ENCODE data around the gene ARHGAP21.

Gene ARHGAP21

DNA sequence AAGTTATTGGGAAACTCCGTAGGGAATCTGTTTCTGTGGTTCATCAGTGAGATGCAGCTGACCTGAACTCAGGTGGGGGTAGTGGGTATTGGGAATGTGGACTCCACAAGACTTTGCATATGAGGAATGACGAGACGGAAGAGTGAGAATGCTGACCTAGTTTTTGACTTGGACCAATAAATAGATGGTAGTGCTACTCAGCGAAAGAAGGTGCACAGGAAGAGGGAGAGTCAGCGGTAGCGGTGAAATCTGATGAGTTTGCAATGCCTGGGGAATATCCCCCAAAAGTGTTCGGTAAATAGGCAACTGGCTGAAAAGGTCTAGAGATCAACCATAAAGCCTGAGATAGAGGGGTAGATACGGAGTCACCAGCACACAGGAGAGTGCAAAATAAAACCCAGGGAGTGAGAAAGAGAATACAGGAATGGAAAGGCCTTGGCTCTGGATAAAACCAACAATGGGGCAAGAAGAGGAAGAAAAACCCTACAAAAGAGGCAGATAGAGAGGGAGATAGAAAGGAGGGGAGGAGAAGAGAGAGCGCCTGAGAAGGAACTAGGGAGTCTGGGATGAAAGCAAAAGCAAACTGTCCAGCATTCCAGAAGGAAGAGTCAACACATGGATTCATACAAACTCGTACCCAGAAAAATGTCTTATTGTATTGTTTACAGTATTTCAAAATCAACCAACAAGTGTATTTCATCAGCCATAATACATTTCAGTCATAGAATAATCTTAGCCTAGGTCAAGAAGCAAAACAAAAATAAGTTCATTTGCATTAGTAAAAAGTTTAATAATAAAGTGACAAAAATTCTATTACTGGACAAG lies 5.4 kb downstream of the ARHGAP21 start:
- H3K79me2 ChIP-seq (ENCODE audit: insufficient read depth, low read length), result peaks cover 75% of the 10 kb centered on the region
- H3K4me3 ChIP-seq (ENCODE audit: low read length, poor library complexity, severe bottlenecking), result peak overlapping the region; percentile 75

DNA sequence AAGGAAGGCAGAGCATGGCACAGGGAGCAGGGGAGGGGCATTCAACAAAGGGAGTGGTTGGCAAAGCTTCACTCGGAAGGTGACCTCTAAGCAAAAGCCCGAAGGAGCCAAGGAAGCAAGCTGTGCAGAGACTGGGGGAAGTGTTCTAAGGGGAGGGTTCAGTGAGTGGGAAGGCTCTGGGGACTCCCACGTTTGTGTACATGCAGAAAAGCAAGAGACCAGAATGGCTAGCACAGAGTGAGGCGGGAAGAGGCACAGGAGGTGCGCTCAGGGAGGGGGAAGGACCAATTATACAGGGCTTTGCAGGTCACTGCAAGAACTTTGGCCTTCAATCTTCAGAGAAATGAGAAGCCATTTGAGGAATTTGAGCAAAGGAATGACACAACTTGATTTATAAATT lies 7.4 kb downstream of the ARHGAP21 start:
- H3K9ac ChIP-seq (ENCODE audit: low read depth, low read length, poor library complexity, severe bottlenecking), result peak overlapping the region; percentile 20
- H3K79me2 ChIP-seq (ENCODE audit: insufficient read depth, low read length), result peaks cover 82% of the 10 kb centered on the region
- TF ChIP-seq, protein P1, sequence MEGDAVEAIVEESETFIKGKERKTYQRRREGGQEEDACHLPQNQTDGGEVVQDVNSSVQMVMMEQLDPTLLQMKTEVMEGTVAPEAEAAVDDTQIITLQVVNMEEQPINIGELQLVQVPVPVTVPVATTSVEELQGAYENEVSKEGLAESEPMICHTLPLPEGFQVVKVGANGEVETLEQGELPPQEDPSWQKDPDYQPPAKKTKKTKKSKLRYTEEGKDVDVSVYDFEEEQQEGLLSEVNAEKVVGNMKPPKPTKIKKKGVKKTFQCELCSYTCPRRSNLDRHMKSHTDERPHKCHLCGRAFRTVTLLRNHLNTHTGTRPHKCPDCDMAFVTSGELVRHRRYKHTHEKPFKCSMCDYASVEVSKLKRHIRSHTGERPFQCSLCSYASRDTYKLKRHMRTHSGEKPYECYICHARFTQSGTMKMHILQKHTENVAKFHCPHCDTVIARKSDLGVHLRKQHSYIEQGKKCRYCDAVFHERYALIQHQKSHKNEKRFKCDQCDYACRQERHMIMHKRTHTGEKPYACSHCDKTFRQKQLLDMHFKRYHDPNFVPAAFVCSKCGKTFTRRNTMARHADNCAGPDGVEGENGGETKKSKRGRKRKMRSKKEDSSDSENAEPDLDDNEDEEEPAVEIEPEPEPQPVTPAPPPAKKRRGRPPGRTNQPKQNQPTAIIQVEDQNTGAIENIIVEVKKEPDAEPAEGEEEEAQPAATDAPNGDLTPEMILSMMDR (conservative IDR thresholded peaks at IDR 0.05; ENCODE audit: low read length), result no peak
- no peak for TF ChIP-seq EZH2phosphoT487 (IDR thresholded peaks at IDR 0.05; ENCODE audit: borderline replicate concordance)
- no peaks in the 10 kb centered on the region for H3F3A ChIP-seq (ENCODE audit: low read depth)
- no peaks in the 10 kb centered on the region for H3K9me3 ChIP-seq (ENCODE audit: insufficient read depth, low read depth, low read length)
- H3K9me2 ChIP-seq (replicated peaks; ENCODE audit: low read depth, low read length), result no peaks in the 10 kb centered on the region
- peaks cover 67% of the 10 kb centered on the region for H3K4me1 ChIP-seq (ENCODE audit: insufficient read depth, low read length, poor library complexity, severe bottlenecking)
- no peaks in the 10 kb centered on the region for H3K36me3 ChIP-seq (ENCODE audit: insufficient read depth, low read length)
- H3K27me3 ChIP-seq (ENCODE audit: insufficient read depth, low read length, poor library complexity, severe bottlenecking), result no peaks in the 10 kb centered on the region
- peak overlapping the region; percentile 75 for H3K4me3 ChIP-seq (ENCODE audit: low read length, poor library complexity, severe bottlenecking)
- H2AFZ ChIP-seq (ENCODE audit: low read length), result no peak overlapping the region
- peaks cover 34% of the 10 kb centered on the region for H4K20me1 ChIP-seq (ENCODE audit: insufficient read depth, low read length, poor library complexity, severe bottlenecking)
- H3K4me2 ChIP-seq (ENCODE audit: low read depth, low read length, poor library complexity, severe bottlenecking), result peak overlapping the region; percentile 91

More for the DNA sequence above, 5.4 kb downstream of the ARHGAP21 start:
- peak overlapping the region; percentile 86 for H3K9ac ChIP-seq (ENCODE audit: low read depth, low read length, poor library complexity, severe bottlenecking)
- no peaks in the 10 kb centered on the region for H3K9me2 ChIP-seq (replicated peaks; ENCODE audit: low read depth, low read length)
- no peaks in the 10 kb centered on the region for H3K9me3 ChIP-seq (ENCODE audit: insufficient read depth, low read depth, low read length)
- TF ChIP-seq EZH2phosphoT487 (IDR thresholded peaks at IDR 0.05; ENCODE audit: borderline replicate concordance), result no peak
- TF ChIP-seq, protein P1 (conservative IDR thresholded peaks at IDR 0.05; ENCODE audit: low read length), result no peak
- no peaks in the 10 kb centered on the region for H3F3A ChIP-seq (ENCODE audit: low read depth)
- peaks cover 67% of the 10 kb centered on the region for H3K4me1 ChIP-seq (ENCODE audit: insufficient read depth, low read length, poor library complexity, severe bottlenecking)
- no peaks in the 10 kb centered on the region for H3K36me3 ChIP-seq (ENCODE audit: insufficient read depth, low read length)
- H2AFZ ChIP-seq (ENCODE audit: low read length), result no peak overlapping the region
- peaks cover 37% of the 10 kb centered on the region for H4K20me1 ChIP-seq (ENCODE audit: insufficient read depth, low read length, poor library complexity, severe bottlenecking)
- peak overlapping the region; percentile 91 for H3K4me2 ChIP-seq (ENCODE audit: low read depth, low read length, poor library complexity, severe bottlenecking)
- H3K27me3 ChIP-seq (ENCODE audit: insufficient read depth, low read length, poor library complexity, severe bottlenecking), result no peaks in the 10 kb centered on the region

DNA sequence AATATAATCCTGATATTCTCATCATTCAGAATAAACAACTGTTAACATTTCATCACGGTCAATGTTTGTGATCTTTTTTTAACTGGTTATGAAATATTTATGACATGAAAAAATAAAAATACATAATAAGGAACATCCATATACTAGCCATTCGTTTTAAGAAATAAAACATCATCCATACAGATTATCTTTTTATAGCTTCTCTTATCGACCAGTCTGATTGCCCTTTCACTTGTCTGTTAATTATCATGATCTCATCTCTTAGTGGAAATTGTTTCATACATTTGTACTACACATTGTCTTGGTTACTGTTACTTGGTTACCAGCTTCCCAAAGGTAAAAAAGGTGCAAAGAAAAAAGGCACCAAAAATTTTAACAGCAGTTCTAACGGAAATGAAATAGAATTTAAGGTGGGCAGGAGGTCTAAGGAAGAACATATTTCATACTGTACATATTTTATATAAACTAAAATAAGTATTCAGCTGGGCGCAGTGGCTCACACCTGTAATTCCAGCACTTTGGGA lies 8.4 kb downstream of the ARHGAP21 start:
- no peak for TF ChIP-seq EZH2phosphoT487 (IDR thresholded peaks at IDR 0.05; ENCODE audit: borderline replicate concordance)
- TF ChIP-seq, protein P1 (conservative IDR thresholded peaks at IDR 0.05; ENCODE audit: low read length), result no peak
- Histone ChIP-seq H3K4me1 (ENCODE audit: insufficient read depth, low read length, poor library complexity, severe bottlenecking) (peaks cover 57% of the 10 kb centered on the region), H3K36me3 (ENCODE audit: insufficient read depth, low read length) (no peaks in the 10 kb centered on the region), H3K9me2 (replicated peaks; ENCODE audit: low read depth, low read length) (no peaks in the 10 kb centered on the region), H3K79me2 (ENCODE audit: insufficient read depth, low read length) (peaks cover 80% of the 10 kb centered on the region), H3K27me3 (ENCODE audit: insufficient read depth, low read length, poor library complexity, severe bottlenecking) (no peaks in the 10 kb centered on the region), H3K9ac (ENCODE audit: low read depth, low read length, poor library complexity, severe bottlenecking) (no peak overlapping the region), H3F3A (ENCODE audit: low read depth) (no peaks in the 10 kb centered on the region), H3K4me3 (ENCODE audit: low read length, poor library complexity, severe bottlenecking) (no peak overlapping the region), H4K20me1 (ENCODE audit: insufficient read depth, low read length, poor library complexity, severe bottlenecking) (peaks cover 28% of the 10 kb centered on the region), H3K4me2 (ENCODE audit: low read depth, low read length, poor library complexity, severe bottlenecking) (peak overlapping the region; percentile 91), H2AFZ (ENCODE audit: low read length) (no peak overlapping the region), H3K9me3 (ENCODE audit: insufficient read depth, low read depth, low read length) (no peaks in the 10 kb centered on the region)

Measured in Loucy (cell line).